ENCODE measurements around the gene GLCE. TPM values are rescaled to one million over a fixed set of nuclear protein-coding genes. Genes with fewer than 3 reads are reported as not detected.

The GLCE gene
- total and polyA plus RNA-seq, 11 donors = 4.0 to 14.3 (median 8.4) TPM

GRCh38 chr15:69275933-69276560 lies 115.6 kb downstream of the GLCE start:
- no peaks in the 10 kb centered on the region for H3K9me3 ChIP-seq
- DNase-seq (no peak), ATAC-seq (peak in 1 of 4 donors; percentile 10)
- H3K27ac ChIP-seq = no peak overlapping the region
- H3K4me3 ChIP-seq = no peak overlapping the region
- intact Hi-C loops (cut with DNase I) = loop anchor here in 2 of 10 donors (10.0 kb wide), 1 partner anchor 119 kb away; no protein-coding TSS in a partner anchor
- H3K27me3 ChIP-seq = no peaks in the 10 kb centered on the region
- H3K36me3 ChIP-seq = no peaks in the 10 kb centered on the region
- TF ChIP-seq, protein P1, sequence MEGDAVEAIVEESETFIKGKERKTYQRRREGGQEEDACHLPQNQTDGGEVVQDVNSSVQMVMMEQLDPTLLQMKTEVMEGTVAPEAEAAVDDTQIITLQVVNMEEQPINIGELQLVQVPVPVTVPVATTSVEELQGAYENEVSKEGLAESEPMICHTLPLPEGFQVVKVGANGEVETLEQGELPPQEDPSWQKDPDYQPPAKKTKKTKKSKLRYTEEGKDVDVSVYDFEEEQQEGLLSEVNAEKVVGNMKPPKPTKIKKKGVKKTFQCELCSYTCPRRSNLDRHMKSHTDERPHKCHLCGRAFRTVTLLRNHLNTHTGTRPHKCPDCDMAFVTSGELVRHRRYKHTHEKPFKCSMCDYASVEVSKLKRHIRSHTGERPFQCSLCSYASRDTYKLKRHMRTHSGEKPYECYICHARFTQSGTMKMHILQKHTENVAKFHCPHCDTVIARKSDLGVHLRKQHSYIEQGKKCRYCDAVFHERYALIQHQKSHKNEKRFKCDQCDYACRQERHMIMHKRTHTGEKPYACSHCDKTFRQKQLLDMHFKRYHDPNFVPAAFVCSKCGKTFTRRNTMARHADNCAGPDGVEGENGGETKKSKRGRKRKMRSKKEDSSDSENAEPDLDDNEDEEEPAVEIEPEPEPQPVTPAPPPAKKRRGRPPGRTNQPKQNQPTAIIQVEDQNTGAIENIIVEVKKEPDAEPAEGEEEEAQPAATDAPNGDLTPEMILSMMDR (IDR thresholded peaks at IDR 0.05) = no peak
- TF ChIP-seq POLR2A (IDR thresholded peaks at IDR 0.05) = no peak
- peaks cover 0 to 9% (median 0%) of the 10 kb centered on the region in 12 donors for H3K4me1 ChIP-seq
- 48 to 50% (median 49%) methylated on average over 9 of the region's 9 CpGs for WGBS, 4 donors

DNA sequence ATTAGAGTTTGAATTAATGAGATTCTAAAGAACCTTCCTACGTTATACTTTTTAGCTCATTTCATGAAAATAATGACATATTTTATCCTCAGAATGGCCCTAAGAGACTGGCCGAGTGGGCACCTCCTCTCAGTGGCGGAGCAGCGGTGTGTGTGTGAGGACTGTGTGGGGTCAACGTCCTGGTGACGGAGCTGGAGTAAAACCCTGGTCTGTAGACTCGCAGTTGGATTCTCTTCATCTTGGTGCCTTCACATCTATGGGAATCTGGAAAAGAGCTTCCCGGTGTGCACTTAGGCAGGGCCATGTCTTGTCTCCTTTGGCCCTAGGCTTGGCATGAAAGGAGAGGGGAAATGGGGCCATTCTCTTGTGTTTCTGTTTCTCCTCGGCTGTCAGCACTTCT lies 116.9 kb downstream of the GLCE start:
- 77 to 87% (median 83%) methylated on average over 9 of the region's 9 CpGs for WGBS, 4 donors

GRCh38 chr15:69279636-69280035 lies 119.2 kb downstream of the GLCE start:
- intact Hi-C loops (cut with DNase I) = loop anchor here in 2 of 10 donors (10.0 kb wide), 1 partner anchor 115 kb away; no protein-coding TSS in a partner anchor
- Histone ChIP-seq H3K27ac (no peak overlapping the region), H3K4me3 (no peak overlapping the region), H3K36me3 (no peaks in the 10 kb centered on the region), H3K4me1 (peaks cover 0 to 9% (median 0%) of the 10 kb centered on the region in 12 donors), H3K27me3 (no peaks in the 10 kb centered on the region), H3K9me3 (no peaks in the 10 kb centered on the region)
- no peak for ATAC-seq
- no peak for DNase-seq
- TF ChIP-seq POLR2A (IDR thresholded peaks at IDR 0.05) = no peak
- TF ChIP-seq, protein P1 (IDR thresholded peaks at IDR 0.05) = no peak
- 92 to 96% (median 93%) methylated on average over 7 of the region's 7 CpGs for WGBS, 4 donors

More for the DNA sequence above, 116.9 kb downstream of the GLCE start:
- ATAC-seq (no peak), DNase-seq (no peak)
- Histone ChIP-seq H3K27me3 (no peaks in the 10 kb centered on the region), H3K27ac (no peak overlapping the region), H3K4me1 (peaks cover 0 to 9% (median 0%) of the 10 kb centered on the region in 12 donors), H3K9me3 (no peaks in the 10 kb centered on the region), H3K4me3 (no peak overlapping the region), H3K36me3 (no peaks in the 10 kb centered on the region)
- TF ChIP-seq, protein P1 (IDR thresholded peaks at IDR 0.05) = no peak
- TF ChIP-seq POLR2A (IDR thresholded peaks at IDR 0.05) = no peak
- intact Hi-C loops (cut with DNase I) = loop anchor here in 2 of 10 donors (10.0 kb wide), 1 partner anchor 117 kb away; no protein-coding TSS in a partner anchor

- Histone ChIP-seq H3K4me3 (no peak overlapping the region), H3K27me3 (no peaks in the 10 kb centered on the region), H3K36me3 (no peaks in the 10 kb centered on the region), H3K9me3 (no peaks in the 10 kb centered on the region), H3K4me1 (peaks cover 0 to 3% (median 0%) of the 10 kb centered on the region in 12 donors), H3K27ac (no peak overlapping the region)
- intact Hi-C loops (cut with DNase I) = no loop called here
- WGBS, 4 donors = 64 to 82% (median 70%) methylated on average over 5 of the region's 5 CpGs
- ATAC-seq (no peak), DNase-seq (no peak)
- no peak for TF ChIP-seq POLR2A (IDR thresholded peaks at IDR 0.05)
- TF ChIP-seq, protein P1 (IDR thresholded peaks at IDR 0.05) = no peak
Observed at GRCh38 chr15:69280783-69281182, 120.3 kb downstream of the GLCE start.

Data from heart left ventricle (tissue), 16 donors.